Naive B cell (primary cell): ENCODE measurements around the gene DHTKD1. TPM values are rescaled to one million over a fixed set of nuclear protein-coding genes. Genes with fewer than 3 reads are reported as not detected.
"Not testable (repeated sequence)": the region's sequence is repeated elsewhere in the genome, so short reads cannot be mapped to it uniquely, and the experiment has no call there.

Experiments used
- ATAC-seq, 2 donors: fragments of 150-1000 bp; cut with Tn5 transposase; 2 replicates each; pipeline ENCODE4 v1.10.0; 2021; ENCODE audit warnings: low read depth in 2 of 2, mild to moderate bottlenecking in 2 of 2, moderate library complexity in 2 of 2
- DNase-seq: peaks from one replicate; pipeline ENCODE4 v3.0.0; 2022
- H3K27ac Mint-ChIP-seq, 6 donors: one replicate each; pipeline ENCODE4 v1.8.0; 2020 to 2022; ENCODE audit warnings: mild to moderate bottlenecking in 6 of 6, mixed read lengths in 6 of 6, moderate library complexity in 5 of 6, inconsistent platforms in 2 of 6
- H3K27me3 Mint-ChIP-seq, 3 donors: one replicate each; pipeline ENCODE4 v1.8.0; 2021 to 2022; ENCODE audit warnings: mixed read lengths in 3 of 3, mild to moderate bottlenecking in 1 of 3
- H3K36me3 Mint-ChIP-seq, 2 donors: one replicate each; pipeline ENCODE4 v1.8.0; 2020 to 2022; ENCODE audit warnings: mixed read lengths in 2 of 2, inconsistent platforms in 1 of 2, mild to moderate bottlenecking in 1 of 2
- H3K4me1 Mint-ChIP-seq, 3 donors: one replicate each; pipeline ENCODE4 v1.8.0; 2020 to 2022; ENCODE audit warnings: mixed read lengths in 3 of 3, inconsistent platforms in 1 of 3, mild to moderate bottlenecking in 1 of 3, moderate library complexity in 1 of 3
- H3K4me3 Mint-ChIP-seq, 8 donors: one replicate each; pipeline ENCODE4 v1.8.0; 2020 to 2022; ENCODE audit warnings: mild to moderate bottlenecking in 8 of 8, mixed read lengths in 8 of 8, moderate library complexity in 8 of 8, inconsistent platforms in 2 of 8
- H3K9me3 Mint-ChIP-seq, 7 donors: one replicate each; pipeline ENCODE4 v1.8.0; 2020 to 2022; ENCODE audit warnings: mixed read lengths in 7 of 7, mild to moderate bottlenecking in 5 of 7, inconsistent platforms in 2 of 7, moderate library complexity in 1 of 7
- polyA plus RNA-seq, 6 donors: library from polyadenylated mRNA; unstranded; fragments of 300-500 nt; fragmentation: Illumina TruSeq; gene quantifications; one replicate each; pipeline ENCODE4 v1.2.3, GENCODE V29; 2021; ENCODE audit warnings: low read depth in 6 of 6

DHTKD1 gene
- polyA plus RNA-seq, 6 donors from 2014 or later, result 22.2 to 48.7 (median 29.3) TPM

DNA sequence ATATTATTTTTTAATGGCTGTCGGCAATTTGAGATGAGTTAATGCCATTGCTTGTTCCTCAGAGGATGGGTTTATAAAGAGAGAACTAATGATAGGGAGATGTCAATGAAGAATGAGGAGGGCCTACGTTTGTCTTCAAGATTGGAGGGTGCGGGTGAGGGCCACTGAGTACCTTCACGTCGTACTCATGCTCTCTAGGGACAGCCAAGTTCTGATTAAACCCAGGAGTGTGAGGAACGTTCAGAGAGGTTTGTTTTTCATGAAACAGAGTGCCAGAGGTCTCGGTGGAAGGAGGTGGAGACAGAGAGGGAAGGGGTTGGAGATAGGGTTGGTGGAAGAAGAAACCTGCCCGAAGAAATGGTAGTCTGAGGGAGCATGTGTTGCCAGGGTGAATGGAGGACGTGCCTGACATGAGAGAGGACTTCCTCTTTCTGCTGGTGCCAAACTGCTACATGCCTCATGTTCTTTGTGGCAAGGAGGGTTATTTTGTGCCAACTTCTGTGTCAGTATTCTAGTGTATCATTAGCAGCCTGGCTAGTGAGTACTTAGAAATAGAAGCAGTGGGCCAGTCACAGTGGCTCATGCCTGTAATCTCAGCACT is 8.9 kb downstream of the DHTKD1 start:
- peak; percentile 60 for DNase-seq
- no peaks in the 10 kb centered on the region for H3K36me3 Mint-ChIP-seq
- H3K4me3 Mint-ChIP-seq, result peak overlapping the region; percentile 39 to 88 (median 76)
- H3K27ac Mint-ChIP-seq, result peak overlapping the region; percentile 92 to 98 (median 96)
- H3K9me3 Mint-ChIP-seq, result peaks cover 0 to 2% (median 0%) of the 10 kb centered on the region in 7 donors
- ATAC-seq, result peak; percentile 71
- H3K27me3 Mint-ChIP-seq, result no peaks in the 10 kb centered on the region
- peaks cover 26 to 60% (median 49%) of the 10 kb centered on the region in 3 donors for H3K4me1 Mint-ChIP-seq

DNA sequence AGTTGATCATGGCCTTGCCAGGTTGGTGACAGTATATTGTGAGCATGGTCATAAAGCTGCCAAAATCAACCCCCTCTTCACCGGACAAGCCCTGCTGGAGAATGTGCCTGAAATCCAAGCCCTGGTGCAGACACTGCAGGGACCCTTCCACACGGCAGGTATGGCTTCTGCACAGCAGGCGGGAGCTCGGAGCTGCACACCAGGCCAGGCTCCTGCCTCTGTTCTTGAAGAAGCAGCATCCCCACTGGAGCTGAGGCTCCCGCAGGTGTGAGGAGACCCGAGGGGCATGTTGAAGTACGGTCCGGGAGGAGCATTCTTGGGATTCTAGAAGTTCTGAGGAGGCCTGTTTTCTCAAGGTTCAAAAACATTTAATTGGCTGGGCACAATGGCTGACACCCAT is 12.7 kb downstream of the DHTKD1 start:
- H3K27ac Mint-ChIP-seq, result peak overlapping the region in 2 of 6 donors; percentile 32 to 71
- H3K36me3 Mint-ChIP-seq, result no peaks in the 10 kb centered on the region
- peaks cover 18 to 31% (median 28%) of the 10 kb centered on the region in 3 donors for H3K4me1 Mint-ChIP-seq
- no peaks in the 10 kb centered on the region for H3K27me3 Mint-ChIP-seq
- no peaks in the 10 kb centered on the region for H3K9me3 Mint-ChIP-seq
- ATAC-seq (no peak), DNase-seq (no peak)
- H3K4me3 Mint-ChIP-seq, result no peak overlapping the region

DNA sequence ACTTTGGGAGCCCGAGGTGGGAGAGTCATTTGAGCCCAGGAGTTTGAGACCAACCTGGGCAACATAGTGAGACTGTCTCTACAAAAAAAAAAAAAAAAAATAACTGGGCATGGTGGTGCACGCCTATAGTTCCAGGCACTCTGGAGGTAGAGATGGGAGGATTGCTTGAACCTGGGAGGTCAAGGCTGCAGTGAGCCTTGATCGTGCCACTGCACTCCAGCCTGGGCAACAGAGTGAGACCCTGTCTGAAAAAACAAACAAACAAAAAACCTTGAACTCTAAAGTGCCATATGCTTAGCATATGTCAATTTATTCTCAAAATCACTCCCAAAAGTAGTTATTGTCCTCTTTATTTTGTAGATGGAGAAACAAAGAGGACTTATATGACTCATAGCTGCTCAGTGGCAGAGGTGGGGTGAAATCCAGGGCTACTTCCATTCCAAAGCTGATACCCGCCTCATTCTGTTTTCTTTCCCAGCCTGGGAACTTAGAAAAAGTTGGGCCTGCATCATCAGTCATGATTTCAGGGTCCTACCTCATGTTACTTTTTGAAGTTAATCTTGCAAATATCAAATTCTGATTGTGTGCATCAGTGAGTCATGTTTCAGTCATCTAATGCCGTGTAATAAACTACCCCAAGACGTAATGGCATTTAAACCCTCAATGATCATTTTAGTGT is 13.3 kb downstream of the DHTKD1 start:
- Mint-ChIP-seq H3K27me3 (no peaks in the 10 kb centered on the region), H3K9me3 (no peaks in the 10 kb centered on the region), H3K36me3 (peaks cover 0 to 1% of the 10 kb centered on the region in 2 donors), H3K4me1 (peaks cover 18 to 31% (median 28%) of the 10 kb centered on the region in 3 donors), H3K27ac (peak overlapping the region in 3 of 6 donors; percentile 15 to 78 (median 47)), H3K4me3 (no peak overlapping the region)
- no peak for ATAC-seq
- no peak for DNase-seq

DNA sequence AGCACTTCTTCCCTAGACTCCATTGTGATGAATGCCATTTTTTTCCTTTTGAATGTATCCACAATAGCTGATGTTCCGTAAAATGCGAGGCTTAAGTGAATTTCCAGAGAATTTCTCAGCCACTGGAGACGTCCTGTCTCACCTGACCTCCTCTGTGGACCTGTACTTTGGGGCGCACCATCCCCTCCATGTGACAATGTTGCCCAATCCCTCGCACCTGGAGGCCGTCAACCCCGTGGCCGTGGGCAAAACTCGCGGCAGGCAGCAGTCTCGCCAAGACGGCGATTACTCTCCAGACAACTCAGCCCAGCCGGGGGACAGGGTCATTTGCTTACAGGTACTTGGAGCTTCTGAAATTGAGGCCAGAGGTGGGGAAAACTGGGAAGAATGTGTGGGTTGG is 20.2 kb downstream of the DHTKD1 start:
- DNase-seq (no peak), ATAC-seq (no peak)
- Mint-ChIP-seq H3K4me3 (peak overlapping the region in 1 of 8 donors; percentile 15), H3K27me3 (no peaks in the 10 kb centered on the region), H3K27ac (peak overlapping the region in 4 of 6 donors; percentile 44 to 78 (median 58)), H3K36me3 (peaks cover 17 to 19% of the 10 kb centered on the region in 2 donors), H3K9me3 (peaks cover 0 to 2% (median 0%) of the 10 kb centered on the region in 7 donors), H3K4me1 (peaks cover 0 to 6% (median 4%) of the 10 kb centered on the region in 3 donors)

DNA sequence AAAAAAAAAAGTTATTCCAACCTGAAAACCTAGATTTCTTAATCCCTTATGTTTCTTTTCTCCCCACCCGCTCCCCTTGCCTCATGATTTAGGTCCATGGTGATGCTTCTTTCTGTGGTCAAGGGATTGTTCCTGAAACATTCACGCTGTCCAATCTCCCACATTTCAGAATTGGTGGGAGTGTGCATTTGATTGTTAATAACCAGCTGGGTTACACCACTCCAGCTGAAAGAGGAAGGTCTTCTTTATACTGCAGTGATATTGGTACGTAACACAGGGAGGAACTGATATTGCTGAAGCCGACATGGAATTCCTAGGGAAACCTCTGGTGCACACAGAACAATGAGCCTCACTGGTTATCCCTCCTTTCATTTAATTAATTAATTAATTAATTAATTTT is 22.7 kb downstream of the DHTKD1 start:
- H3K27ac Mint-ChIP-seq, result no peak overlapping the region

DNA sequence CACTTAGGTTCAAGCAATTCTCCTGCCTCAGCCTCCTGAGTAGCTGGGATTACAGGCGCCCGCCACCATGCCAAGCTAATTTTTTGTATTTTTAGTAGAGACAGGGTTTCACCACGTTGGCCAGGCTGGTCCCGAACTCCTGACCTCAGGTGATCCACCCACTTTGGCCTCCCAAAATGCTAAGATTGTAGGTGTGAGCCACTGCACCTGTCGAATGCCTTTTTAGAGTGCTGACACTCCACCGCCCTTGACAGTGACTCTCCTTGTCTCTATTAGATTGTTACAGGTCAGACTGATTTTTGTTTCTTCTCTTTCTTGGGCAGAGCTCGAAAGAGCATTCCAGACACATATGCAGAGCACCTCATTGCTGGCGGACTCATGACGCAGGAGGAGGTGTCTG is 28.6 kb downstream of the DHTKD1 start:
- H3K27ac Mint-ChIP-seq, H3K4me1 Mint-ChIP-seq, H3K27me3 Mint-ChIP-seq, DNase-seq, ATAC-seq, H3K9me3 Mint-ChIP-seq, H3K4me3 Mint-ChIP-seq: not testable (repeated sequence)
- H3K36me3 Mint-ChIP-seq, result peaks cover 12 to 23% of the 10 kb centered on the region in 2 donors

More for the DNA sequence above, 22.7 kb downstream of the DHTKD1 start:
- Mint-ChIP-seq H3K4me3 (no peak overlapping the region), H3K9me3 (peaks cover 0 to 2% (median 0%) of the 10 kb centered on the region in 7 donors), H3K36me3 (peaks cover 17 to 19% of the 10 kb centered on the region in 2 donors), H3K27me3 (no peaks in the 10 kb centered on the region), H3K4me1 (peaks cover 0 to 6% (median 4%) of the 10 kb centered on the region in 3 donors)
- no peak for ATAC-seq
- DNase-seq, result no peak

DNA sequence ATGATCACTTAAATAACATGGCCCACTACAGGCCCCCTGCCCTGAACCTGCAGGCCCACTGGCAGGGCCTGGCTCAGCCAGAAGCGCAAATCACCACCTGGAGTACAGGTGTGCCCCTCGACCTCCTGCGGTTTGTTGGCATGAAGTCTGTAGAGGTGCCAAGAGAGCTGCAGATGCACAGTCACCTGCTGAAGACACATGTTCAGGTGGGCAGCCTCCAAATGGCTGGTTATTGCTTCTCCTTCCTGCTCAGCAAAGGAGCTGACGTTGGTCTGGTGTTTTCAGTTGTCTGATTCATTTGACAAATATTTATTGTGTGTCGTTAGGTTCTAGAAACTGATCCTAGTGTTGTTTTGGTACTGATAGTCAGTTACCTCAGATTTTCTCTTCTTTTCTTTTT is 29.0 kb downstream of the DHTKD1 start:
- Mint-ChIP-seq H3K36me3 (peaks cover 8 to 23% of the 10 kb centered on the region in 2 donors), H3K27me3 (no peaks in the 10 kb centered on the region), H3K27ac (no peak overlapping the region), H3K4me3 (no peak overlapping the region), H3K4me1 (no peaks in the 10 kb centered on the region), H3K9me3 (no peaks in the 10 kb centered on the region)
- ATAC-seq (no peak), DNase-seq (no peak)

DNA sequence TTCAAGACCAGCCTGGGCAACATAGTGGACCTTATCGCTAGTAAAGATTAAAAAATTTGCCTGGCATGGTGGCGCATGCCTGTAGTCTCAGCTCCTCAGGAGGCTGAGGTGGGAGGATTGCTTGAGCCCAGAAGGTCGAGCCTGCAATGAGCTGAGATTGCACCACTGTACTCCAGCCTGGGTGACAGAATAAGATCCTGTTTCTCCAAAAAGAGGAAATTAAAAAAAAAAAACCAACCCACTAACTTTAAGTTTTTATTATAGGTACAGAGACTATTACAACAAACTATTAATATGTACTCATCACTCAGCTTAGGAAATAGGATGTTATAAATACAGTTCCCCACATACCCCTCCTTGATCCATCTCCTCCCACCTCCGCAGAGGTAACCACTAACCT is 30.2 kb downstream of the DHTKD1 start:
- H3K27ac Mint-ChIP-seq, result peak overlapping the region in 3 of 6 donors; percentile 67 to 73 (median 70)
- H3K4me3 Mint-ChIP-seq, result no peak overlapping the region
- ATAC-seq (no peak), DNase-seq (no peak)
- H3K27me3 Mint-ChIP-seq, result no peaks in the 10 kb centered on the region
- peaks cover 8 to 30% of the 10 kb centered on the region in 2 donors for H3K36me3 Mint-ChIP-seq
- no peaks in the 10 kb centered on the region for H3K4me1 Mint-ChIP-seq
- no peaks in the 10 kb centered on the region for H3K9me3 Mint-ChIP-seq

DNA sequence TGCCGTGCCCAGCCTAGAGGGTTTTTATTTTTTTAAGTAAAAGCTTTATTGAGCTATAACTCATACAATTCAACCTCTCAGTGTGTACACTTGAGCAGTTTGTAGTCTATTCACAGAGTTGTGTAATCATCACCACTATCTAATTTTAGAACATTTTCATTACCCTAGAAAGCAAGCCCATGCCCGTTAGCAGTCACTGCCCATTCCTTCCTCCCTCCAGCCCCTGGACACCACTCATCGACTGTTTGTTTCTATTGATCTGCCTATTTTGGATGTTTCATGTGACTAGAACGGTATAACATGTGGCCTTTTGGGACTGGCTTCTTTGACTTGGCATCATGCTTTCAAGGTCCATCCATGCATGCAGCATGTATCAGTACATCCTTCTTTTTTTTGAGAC is 35.0 kb downstream of the DHTKD1 start:
- Mint-ChIP-seq H3K4me1 (no peaks in the 10 kb centered on the region), H3K36me3 (peaks cover 17 to 19% of the 10 kb centered on the region in 2 donors), H3K27ac (peak overlapping the region in 1 of 6 donors; percentile 77), H3K27me3 (no peaks in the 10 kb centered on the region), H3K9me3 (no peaks in the 10 kb centered on the region), H3K4me3 (peak overlapping the region in 1 of 8 donors; percentile 63)
- ATAC-seq (no peak), DNase-seq (no peak)

DNA sequence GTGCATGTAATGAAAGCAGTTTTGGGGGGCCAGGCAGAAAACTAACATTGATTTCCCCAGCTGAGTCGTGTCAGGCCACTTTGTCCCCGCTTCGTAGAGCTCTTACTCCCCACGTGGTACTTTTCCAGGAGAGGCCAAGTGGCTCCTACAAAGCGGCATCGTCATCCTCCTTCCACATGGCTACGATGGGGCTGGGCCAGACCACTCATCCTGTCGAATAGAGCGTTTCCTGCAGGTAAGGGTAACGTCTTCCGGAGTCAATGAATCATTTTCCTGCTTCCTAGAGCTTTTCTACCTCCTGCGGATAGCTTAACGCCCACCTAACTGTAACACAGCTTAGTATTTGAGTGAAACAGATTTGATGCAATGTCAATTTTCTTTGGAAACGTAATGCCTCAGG is 39.0 kb downstream of the DHTKD1 start:
- H3K36me3 Mint-ChIP-seq, result peaks cover 15 to 19% of the 10 kb centered on the region in 2 donors
- H3K4me1 Mint-ChIP-seq, result peaks cover 16 to 17% (median 17%) of the 10 kb centered on the region in 3 donors
- H3K4me3 Mint-ChIP-seq, result no peak overlapping the region
- DNase-seq (no peak), ATAC-seq (no peak)
- no peaks in the 10 kb centered on the region for H3K27me3 Mint-ChIP-seq
- H3K9me3 Mint-ChIP-seq, result no peaks in the 10 kb centered on the region
- peak overlapping the region in 2 of 6 donors; percentile 32 to 69 for H3K27ac Mint-ChIP-seq

DNA sequence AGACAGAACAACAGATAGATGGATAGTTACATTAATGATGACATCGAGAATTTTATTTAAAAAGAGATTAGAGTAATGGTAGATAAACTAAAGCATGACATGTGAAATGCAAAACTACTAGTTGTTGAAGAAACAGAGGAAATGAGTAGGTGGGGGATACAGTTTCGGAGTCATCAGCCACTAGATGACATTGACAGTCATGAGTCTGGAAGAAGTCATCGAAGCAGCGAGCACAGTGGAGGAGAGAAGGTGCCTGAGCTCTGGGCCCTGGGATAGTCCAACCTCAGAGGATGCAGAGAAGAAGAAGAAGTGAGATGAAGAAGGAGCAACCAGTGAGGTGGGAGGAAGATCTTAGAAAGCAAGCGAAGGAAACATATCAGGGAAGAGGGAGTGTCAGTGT is 40.5 kb downstream of the DHTKD1 start:
- no peaks in the 10 kb centered on the region for H3K27me3 Mint-ChIP-seq
- no peak overlapping the region for H3K4me3 Mint-ChIP-seq
- no peaks in the 10 kb centered on the region for H3K9me3 Mint-ChIP-seq
- H3K27ac Mint-ChIP-seq, result peak overlapping the region in 5 of 6 donors; percentile 14 to 66 (median 24)
- peaks cover 6 to 19% of the 10 kb centered on the region in 2 donors for H3K36me3 Mint-ChIP-seq
- DNase-seq, result no peak
- peaks cover 20 to 25% (median 23%) of the 10 kb centered on the region in 3 donors for H3K4me1 Mint-ChIP-seq
- no peak for ATAC-seq

DNA sequence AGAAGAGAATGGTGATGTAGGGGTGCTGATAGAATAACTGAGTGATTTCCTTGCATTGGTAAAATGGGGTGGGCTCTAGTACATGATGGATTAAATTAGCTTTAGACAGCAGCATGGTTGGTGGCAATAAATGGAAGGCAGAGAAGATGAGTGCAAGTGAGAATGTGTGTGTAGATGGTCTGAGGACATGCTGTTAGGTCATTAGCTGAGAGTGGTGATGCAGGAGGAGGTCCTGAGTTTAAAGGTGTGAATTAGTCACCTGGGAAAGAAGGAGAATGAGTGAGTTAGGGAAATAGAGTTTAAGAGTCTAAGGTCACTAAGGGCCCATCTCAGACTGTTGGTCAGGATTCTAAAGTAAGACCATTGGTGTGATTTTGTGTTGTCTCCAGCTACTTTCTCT is 42.8 kb downstream of the DHTKD1 start:
- ATAC-seq, result no peak
- Mint-ChIP-seq H3K4me3 (peak overlapping the region in 2 of 8 donors; percentile 0 to 23), H3K27ac (peak overlapping the region in 4 of 6 donors; percentile 1 to 91 (median 37)), H3K9me3 (no peaks in the 10 kb centered on the region), H3K27me3 (no peaks in the 10 kb centered on the region), H3K4me1 (peaks cover 20 to 29% (median 23%) of the 10 kb centered on the region in 3 donors), H3K36me3 (peaks cover 6 to 10% of the 10 kb centered on the region in 2 donors)
- DNase-seq, result no peak

DNA sequence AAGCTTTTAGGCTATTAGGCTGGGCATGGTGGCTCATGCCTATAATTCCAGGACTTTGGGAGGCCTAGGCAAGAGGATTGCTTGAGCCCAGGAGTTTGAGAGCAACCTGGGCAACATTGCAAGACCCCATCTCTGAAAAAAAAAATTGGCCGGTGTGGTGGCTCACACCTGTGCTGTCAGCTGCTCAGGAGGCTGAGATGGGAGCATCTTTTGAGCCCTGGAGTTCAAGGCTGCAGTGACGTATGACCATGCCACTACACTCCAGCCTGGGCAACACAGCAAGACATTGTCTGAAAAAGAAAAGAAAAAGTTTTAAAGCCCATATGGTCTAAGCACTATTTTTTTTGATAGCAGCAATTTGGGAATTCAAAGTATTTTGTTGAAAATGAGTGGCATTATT is 44.9 kb downstream of the DHTKD1 start:
- no peak for ATAC-seq
- peaks cover 6 to 10% of the 10 kb centered on the region in 2 donors for H3K36me3 Mint-ChIP-seq
- peak overlapping the region in 1 of 6 donors; percentile 90 for H3K27ac Mint-ChIP-seq

DNA sequence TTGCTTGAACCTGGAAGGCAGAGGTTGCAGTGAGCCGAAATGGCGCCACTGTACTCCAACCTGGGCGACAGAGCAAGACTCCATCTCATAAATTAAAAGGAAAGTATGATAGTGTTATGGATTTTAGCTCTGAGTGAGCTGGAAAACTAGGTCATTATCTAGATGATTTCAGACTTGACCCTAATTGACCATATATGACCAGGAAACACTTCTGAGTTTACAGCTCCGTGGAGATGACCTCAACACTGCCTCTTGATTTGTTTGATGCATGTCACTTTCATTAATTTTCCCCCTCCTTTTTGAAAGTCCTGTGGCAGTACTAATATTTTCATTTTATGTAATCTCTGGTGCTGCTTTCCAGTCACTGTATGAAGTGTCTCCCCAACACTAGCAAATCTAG is 52.9 kb downstream of the DHTKD1 start:
- Mint-ChIP-seq H3K27me3 (no peaks in the 10 kb centered on the region), H3K9me3 (no peaks in the 10 kb centered on the region), H3K27ac (peak overlapping the region; percentile 98 to 100 (median 98)), H3K4me1 (peaks cover 23 to 34% (median 25%) of the 10 kb centered on the region in 3 donors), H3K4me3 (peak overlapping the region in 1 of 8 donors; percentile 44), H3K36me3 (peaks cover 16 to 21% of the 10 kb centered on the region in 2 donors)
- DNase-seq, result no peak
- no peak for ATAC-seq

More for the DNA sequence above, 44.9 kb downstream of the DHTKD1 start:
- H3K4me1 Mint-ChIP-seq, result peaks cover 20 to 31% (median 23%) of the 10 kb centered on the region in 3 donors
- H3K27me3 Mint-ChIP-seq, result no peaks in the 10 kb centered on the region
- H3K9me3 Mint-ChIP-seq, result no peaks in the 10 kb centered on the region
- no peak overlapping the region for H3K4me3 Mint-ChIP-seq
- no peak for DNase-seq
